ENCODE results near the gene TNNI2. TPM values are rescaled to one million over a fixed set of nuclear protein-coding genes. Genes with fewer than 3 reads are reported as not detected.
"Not testable (repeated sequence)": the region's sequence is repeated elsewhere in the genome, so short reads cannot be mapped to it uniquely, and the experiment has no call there.

The TNNI2 gene
- total and polyA plus RNA-seq, 4 donors, result 0.22 to 0.28 TPM; not detected in 2

DNA sequence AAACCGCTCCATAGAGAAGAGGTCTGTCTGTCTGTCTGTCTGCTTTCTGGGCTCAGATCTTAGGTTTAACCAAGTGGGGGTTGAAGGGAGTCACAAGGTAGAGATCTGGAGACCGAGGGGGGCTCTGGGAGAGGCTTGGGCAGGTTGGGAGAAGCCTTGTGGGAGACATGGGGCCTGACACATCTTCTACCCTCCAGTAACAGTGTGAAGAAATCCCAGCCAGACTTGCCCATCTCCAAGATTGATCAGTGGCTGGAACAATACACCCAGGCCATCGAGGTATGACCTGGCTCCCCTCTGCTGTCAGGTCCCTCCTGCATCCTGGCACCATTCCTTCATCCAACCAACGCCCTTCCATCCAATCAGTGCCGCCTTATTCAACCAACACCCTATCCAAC is 45.5 kb downstream of the TNNI2 start:
- no peak overlapping the region for H3K4me3 ChIP-seq (ENCODE audit: low read depth in 1 of 3, low read length in 3 of 3)
- TF ChIP-seq FOXA2 (IDR thresholded peaks at IDR 0.05), result no peak
- TF ChIP-seq EGR1 (IDR thresholded peaks at IDR 0.05; ENCODE audit: low read depth in 2 of 2), result no peak
- no peak for TF ChIP-seq FOXA1 (IDR thresholded peaks at IDR 0.05)
- TF ChIP-seq SP1 (IDR thresholded peaks at IDR 0.05), result no peak
- TF ChIP-seq, protein P1, sequence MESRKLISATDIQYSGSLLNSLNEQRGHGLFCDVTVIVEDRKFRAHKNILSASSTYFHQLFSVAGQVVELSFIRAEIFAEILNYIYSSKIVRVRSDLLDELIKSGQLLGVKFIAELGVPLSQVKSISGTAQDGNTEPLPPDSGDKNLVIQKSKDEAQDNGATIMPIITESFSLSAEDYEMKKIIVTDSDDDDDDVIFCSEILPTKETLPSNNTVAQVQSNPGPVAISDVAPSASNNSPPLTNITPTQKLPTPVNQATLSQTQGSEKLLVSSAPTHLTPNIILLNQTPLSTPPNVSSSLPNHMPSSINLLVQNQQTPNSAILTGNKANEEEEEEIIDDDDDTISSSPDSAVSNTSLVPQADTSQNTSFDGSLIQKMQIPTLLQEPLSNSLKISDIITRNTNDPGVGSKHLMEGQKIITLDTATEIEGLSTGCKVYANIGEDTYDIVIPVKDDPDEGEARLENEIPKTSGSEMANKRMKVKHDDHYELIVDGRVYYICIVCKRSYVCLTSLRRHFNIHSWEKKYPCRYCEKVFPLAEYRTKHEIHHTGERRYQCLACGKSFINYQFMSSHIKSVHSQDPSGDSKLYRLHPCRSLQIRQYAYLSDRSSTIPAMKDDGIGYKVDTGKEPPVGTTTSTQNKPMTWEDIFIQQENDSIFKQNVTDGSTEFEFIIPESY (IDR thresholded peaks at IDR 0.05), result no peak
- no peak for TF ChIP-seq HNF4A (conservative IDR thresholded peaks at IDR 0.05)
- no peak for TF ChIP-seq RAD21 (IDR thresholded peaks at IDR 0.05)
- TF ChIP-seq RXRA (IDR thresholded peaks at IDR 0.05), result no peak
- no peak overlapping the region for H3K27ac ChIP-seq (ENCODE audit: low read depth in 1 of 2, low read length in 2 of 2)
- no peak overlapping the region for H3K9ac ChIP-seq (ENCODE audit: low read depth in 1 of 2, low read length in 2 of 2)
- H3K27me3 ChIP-seq (ENCODE audit: control insufficient read depth in 4 of 4, insufficient read depth in 4 of 4, low read length in 3 of 4), result no peaks in the 10 kb centered on the region
- 92% methylated on average over 5 of the region's 5 CpGs for WGBS
- H3K36me3 ChIP-seq (ENCODE audit: control insufficient read depth in 4 of 4, insufficient read depth in 3 of 4, low read depth in 1 of 4, low read length in 3 of 4), result peaks cover 0 to 2% (median 0%) of the 10 kb centered on the region in 4 donors
- H3K4me1 ChIP-seq (ENCODE audit: control insufficient read depth in 4 of 4, insufficient read depth in 4 of 4, low read length in 3 of 4), result peaks cover 0 to 6% (median 0%) of the 10 kb centered on the region in 4 donors
- no peaks in the 10 kb centered on the region for H3K9me3 ChIP-seq (ENCODE audit: control insufficient read depth in 4 of 4, low read length in 3 of 4)
- no peak for DNase-seq (ENCODE audit: low spot score)

GRCh38 chr11:1886551-1886950 is 47.8 kb downstream of the TNNI2 start:
- not testable (repeated sequence) for H3K27me3 ChIP-seq (ENCODE audit: control insufficient read depth in 4 of 4, insufficient read depth in 4 of 4, low read length in 3 of 4); H3K4me3 ChIP-seq (ENCODE audit: low read depth in 1 of 3, low read length in 3 of 3); H3K27ac ChIP-seq (ENCODE audit: low read depth in 1 of 2, low read length in 2 of 2); H3K4me1 ChIP-seq (ENCODE audit: control insufficient read depth in 4 of 4, insufficient read depth in 4 of 4, low read length in 3 of 4); H3K9ac ChIP-seq (ENCODE audit: low read depth in 1 of 2, low read length in 2 of 2); H3K36me3 ChIP-seq (ENCODE audit: control insufficient read depth in 4 of 4, insufficient read depth in 3 of 4, low read depth in 1 of 4, low read length in 3 of 4); DNase-seq (ENCODE audit: low spot score); H3K9me3 ChIP-seq (ENCODE audit: control insufficient read depth in 4 of 4, low read length in 3 of 4)
- WGBS, result 88% methylated on average over 13 of the region's 13 CpGs

DNA sequence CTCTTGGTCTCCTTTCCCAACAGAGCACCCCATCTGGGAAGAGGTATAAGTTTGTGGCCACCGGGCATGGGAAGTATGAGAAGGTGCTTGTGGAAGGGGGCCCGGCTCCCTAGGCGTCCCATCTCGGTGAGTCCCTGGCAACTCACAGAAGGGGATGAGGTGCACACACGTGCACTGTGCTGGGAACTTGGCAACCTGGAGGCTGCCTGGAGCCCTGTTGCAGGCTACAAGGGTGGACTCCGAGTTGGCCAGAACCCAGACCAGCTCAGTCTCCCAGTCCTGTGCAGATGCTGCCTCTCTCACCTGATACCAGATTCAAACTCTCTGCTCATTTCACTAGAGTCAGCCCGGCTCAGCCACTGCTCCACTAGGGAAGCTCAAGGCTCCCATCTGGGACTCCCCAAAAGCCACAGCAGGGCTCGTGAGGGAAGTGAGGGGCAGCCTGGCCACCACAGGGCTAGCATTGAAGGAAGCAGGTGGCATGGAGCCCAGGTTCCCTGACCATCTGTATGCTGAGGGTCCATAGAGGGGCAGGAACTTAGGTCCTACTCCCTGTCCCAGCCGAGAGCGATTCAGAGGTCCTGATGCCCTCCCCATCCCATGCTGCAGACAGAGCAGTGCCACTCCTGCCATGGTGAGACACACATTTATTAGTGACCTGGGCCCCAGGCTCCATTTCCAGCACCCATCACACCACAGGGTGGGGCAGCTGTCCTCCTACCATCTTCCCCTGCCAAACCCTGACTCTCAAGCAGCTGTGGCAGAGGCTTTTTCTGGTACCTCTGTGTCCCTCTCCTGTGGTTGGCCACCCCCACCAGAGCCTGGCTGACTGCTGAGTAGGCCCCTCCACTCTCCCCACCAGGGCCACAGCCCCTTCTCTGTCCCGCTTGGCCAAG is 48.9 kb downstream of the TNNI2 start:
- 86% methylated on average over 11 of the region's 11 CpGs for WGBS
- Histone ChIP-seq H3K27me3 (ENCODE audit: control insufficient read depth in 4 of 4, insufficient read depth in 4 of 4, low read length in 3 of 4) (no peaks in the 10 kb centered on the region), H3K9me3 (ENCODE audit: control insufficient read depth in 4 of 4, low read length in 3 of 4) (no peaks in the 10 kb centered on the region), H3K9ac (ENCODE audit: low read depth in 1 of 2, low read length in 2 of 2) (no peak overlapping the region), H3K4me1 (ENCODE audit: control insufficient read depth in 4 of 4, insufficient read depth in 4 of 4, low read length in 3 of 4) (peaks cover 0 to 6% (median 0%) of the 10 kb centered on the region in 4 donors), H3K36me3 (ENCODE audit: control insufficient read depth in 4 of 4, insufficient read depth in 3 of 4, low read depth in 1 of 4, low read length in 3 of 4) (no peaks in the 10 kb centered on the region), H3K4me3 (ENCODE audit: low read depth in 1 of 3, low read length in 3 of 3) (no peak overlapping the region), H3K27ac (ENCODE audit: low read depth in 1 of 2, low read length in 2 of 2) (no peak overlapping the region)
- no peak for DNase-seq (ENCODE audit: low spot score)
- no peak for TF ChIP-seq EGR1 (IDR thresholded peaks at IDR 0.05; ENCODE audit: low read depth in 2 of 2)
- TF ChIP-seq, protein P2, sequence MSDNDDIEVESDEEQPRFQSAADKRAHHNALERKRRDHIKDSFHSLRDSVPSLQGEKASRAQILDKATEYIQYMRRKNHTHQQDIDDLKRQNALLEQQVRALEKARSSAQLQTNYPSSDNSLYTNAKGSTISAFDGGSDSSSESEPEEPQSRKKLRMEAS (IDR thresholded peaks at IDR 0.05), result no peak
- TF ChIP-seq, protein P3, sequence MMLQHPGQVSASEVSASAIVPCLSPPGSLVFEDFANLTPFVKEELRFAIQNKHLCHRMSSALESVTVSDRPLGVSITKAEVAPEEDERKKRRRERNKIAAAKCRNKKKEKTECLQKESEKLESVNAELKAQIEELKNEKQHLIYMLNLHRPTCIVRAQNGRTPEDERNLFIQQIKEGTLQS (IDR thresholded peaks at IDR 0.05), result no peak
- TF ChIP-seq, protein P4, sequence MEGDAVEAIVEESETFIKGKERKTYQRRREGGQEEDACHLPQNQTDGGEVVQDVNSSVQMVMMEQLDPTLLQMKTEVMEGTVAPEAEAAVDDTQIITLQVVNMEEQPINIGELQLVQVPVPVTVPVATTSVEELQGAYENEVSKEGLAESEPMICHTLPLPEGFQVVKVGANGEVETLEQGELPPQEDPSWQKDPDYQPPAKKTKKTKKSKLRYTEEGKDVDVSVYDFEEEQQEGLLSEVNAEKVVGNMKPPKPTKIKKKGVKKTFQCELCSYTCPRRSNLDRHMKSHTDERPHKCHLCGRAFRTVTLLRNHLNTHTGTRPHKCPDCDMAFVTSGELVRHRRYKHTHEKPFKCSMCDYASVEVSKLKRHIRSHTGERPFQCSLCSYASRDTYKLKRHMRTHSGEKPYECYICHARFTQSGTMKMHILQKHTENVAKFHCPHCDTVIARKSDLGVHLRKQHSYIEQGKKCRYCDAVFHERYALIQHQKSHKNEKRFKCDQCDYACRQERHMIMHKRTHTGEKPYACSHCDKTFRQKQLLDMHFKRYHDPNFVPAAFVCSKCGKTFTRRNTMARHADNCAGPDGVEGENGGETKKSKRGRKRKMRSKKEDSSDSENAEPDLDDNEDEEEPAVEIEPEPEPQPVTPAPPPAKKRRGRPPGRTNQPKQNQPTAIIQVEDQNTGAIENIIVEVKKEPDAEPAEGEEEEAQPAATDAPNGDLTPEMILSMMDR (IDR thresholded peaks at IDR 0.05; ENCODE audit: low read depth, low read length, missing input control), result no peak
- TF ChIP-seq REST (IDR thresholded peaks at IDR 0.05), result no peak
- TF ChIP-seq HNF4A (conservative IDR thresholded peaks at IDR 0.05), result no peak
- TF ChIP-seq NR2F2 (IDR thresholded peaks at IDR 0.05), result no peak
- no peak for TF ChIP-seq HNF4G (IDR thresholded peaks at IDR 0.05)
- no peak for TF ChIP-seq YY1 (IDR thresholded peaks at IDR 0.05)
- TF ChIP-seq, protein P1 (IDR thresholded peaks at IDR 0.05), result no peak
- no peak for TF ChIP-seq FOXA2 (IDR thresholded peaks at IDR 0.05)
- no peak for TF ChIP-seq TAF1 (conservative IDR thresholded peaks at IDR 0.05)
- TF ChIP-seq FOXA1 (IDR thresholded peaks at IDR 0.05), result no peak
- TF ChIP-seq GABPA (IDR thresholded peaks at IDR 0.05 in 1 of 2, conservative IDR thresholded peaks at IDR 0.05 in 1 of 2), result no peak
- TF ChIP-seq RAD21 (IDR thresholded peaks at IDR 0.05), result no peak
